IMR-90 (cell line): Measurements from ENCODE around the gene STX18.

Experiments
- BHLHE40 ChIP-seq: fragments of 150-350 bp; IDR thresholded peaks from 2 replicates; pipeline ENCODE4 v1.6.1; 2016; ENCODE audit warnings: mild to moderate bottlenecking, low read depth, low read length
- CTCF ChIP-seq: conservative IDR thresholded peaks from 2 replicates; pipeline ENCODE4 v1.5.1; 2012; ENCODE audit warnings: mild to moderate bottlenecking, low read depth, low read length, improper control_type of control experiment
- FOS ChIP-seq: fragments of 150-350 bp; IDR thresholded peaks from 2 replicates; pipeline ENCODE4 v1.6.1; 2016; ENCODE audit warnings: low read depth, low read length
- POLR2A ChIP-seq: IDR thresholded peaks from 2 replicates; pipeline ENCODE4 v1.6.1; 2012; ENCODE audit warnings: mild to moderate bottlenecking, low read depth, low read length

DNA sequence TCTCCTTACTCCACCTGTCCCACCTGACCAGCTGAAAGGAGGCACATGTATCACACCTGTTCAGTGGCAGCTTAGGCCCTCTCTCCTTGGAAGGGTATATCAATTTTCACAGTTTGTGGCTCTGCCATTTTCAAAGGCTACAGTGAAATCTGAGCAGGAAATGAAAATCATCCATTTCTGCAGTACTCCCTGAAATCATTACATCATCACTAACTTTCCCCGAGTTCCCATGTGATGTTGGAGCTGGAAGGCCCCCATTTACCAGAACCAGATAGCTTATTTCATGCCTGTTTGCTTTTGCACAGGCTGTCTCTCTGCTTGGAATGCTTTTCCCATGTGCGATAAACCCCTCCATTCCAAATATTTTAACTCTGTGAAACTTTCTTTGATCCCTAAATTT, 31.0 kb upstream of the STX18 start:
- TF ChIP-seq POLR2A: no peak
- TF ChIP-seq CTCF: no peak
- TF ChIP-seq FOS: no peak
- no peak for TF ChIP-seq BHLHE40
